ENCODE results near the gene ACTR2. TPM values are rescaled to one million over a fixed set of nuclear protein-coding genes. Genes with fewer than 3 reads are reported as not detected.
"Not testable (repeated sequence)": the region's sequence is repeated elsewhere in the genome, so short reads cannot be mapped to it uniquely, and the experiment has no call there.

ACTR2 gene
- polyA plus RNA-seq, 10 donors: 112 to 163 (median 132) TPM

GRCh38 chr2:65221275-65221674 is 6.4 kb upstream of the ACTR2 start:
- not testable (repeated sequence) for DNase-seq

GRCh38 chr2:65227020-65227455 is 593 bp upstream of the ACTR2 start:
- DNase-seq: peak in 1 of 3 donors; percentile 17

- peak; percentile 36 to 88 (median 61) for DNase-seq
These were observed 676 bp downstream of the ACTR2 start for GRCh38 chr2:65228263-65228750.

DNA sequence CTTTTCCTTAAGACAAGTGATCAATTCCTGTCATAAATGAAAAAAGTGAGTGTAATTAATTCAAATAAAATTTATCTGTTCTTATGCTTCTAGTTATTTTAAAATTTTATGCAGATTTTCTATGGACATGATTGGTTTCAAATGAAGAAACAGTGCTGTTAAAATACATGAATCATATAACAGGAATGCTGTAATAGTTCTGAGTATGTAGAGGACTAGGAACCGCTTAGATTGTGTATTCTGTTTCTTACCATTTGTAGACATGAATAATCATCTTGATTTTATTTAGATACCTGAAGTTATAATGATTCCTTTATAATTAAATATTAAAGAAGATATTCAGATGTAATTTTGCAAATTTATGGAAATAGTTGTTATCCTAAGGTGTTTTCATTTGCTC is 3.5 kb downstream of the ACTR2 start:
- peak in 1 of 3 donors; percentile 16 for DNase-seq

DNA sequence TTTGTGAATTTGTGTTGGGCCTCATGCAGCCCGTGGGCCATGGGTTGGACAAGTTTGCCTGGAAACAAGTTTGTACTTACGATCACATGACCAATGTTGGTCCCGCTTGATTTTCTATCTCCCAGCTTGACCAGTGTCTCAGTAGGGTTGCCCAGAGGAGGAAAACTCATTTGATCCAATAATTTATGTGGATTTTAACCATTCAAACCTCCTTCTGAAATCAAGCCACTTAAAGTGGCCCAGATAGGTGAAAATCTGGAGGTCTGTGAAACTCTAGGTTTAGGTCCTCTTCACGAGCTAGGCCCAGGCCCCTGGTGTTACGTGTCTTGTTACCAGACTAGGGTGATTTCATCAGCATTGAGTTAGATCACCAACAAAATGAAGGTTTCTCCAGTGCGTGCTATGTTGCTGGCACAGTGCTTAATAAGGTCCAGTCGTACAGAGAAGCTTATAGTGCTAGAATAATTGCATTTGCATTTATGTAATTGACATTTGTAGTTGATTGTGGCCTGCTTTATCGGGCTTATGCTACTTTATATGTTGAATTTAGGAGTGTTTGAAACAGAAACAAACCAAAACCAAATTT is 4.4 kb downstream of the ACTR2 start:
- DNase-seq: peak in 1 of 3 donors; percentile 41

GRCh38 chr2:65232636-65233035 is 5.0 kb downstream of the ACTR2 start:
- peak in 1 of 3 donors; percentile 75 for DNase-seq

- no peak for DNase-seq
These were observed 13.0 kb downstream of the ACTR2 start for GRCh38 chr2:65240657-65241056.

- DNase-seq: not testable (repeated sequence)
These were observed 16.8 kb downstream of the ACTR2 start for GRCh38 chr2:65244452-65244851.

DNA sequence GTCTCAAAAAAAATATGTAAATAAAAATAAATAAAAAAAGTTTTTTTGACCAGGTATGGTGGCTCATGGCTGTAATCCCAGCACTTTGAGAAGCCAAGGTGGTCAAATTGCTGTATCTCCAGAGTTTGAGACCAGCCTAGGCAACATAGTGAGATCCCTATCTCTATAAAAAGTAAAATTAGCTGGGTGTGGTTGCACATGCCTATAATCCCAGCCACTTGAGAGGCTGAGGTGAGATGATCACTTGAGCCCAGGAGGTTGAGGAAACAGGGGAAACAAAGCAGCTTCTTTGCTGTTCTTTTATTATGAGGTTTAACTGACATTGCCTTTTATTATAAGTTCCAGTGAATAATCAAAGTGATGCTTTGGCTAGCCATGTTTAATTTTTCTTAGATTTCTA is 25.0 kb downstream of the ACTR2 start:
- DNase-seq: no peak

DNA sequence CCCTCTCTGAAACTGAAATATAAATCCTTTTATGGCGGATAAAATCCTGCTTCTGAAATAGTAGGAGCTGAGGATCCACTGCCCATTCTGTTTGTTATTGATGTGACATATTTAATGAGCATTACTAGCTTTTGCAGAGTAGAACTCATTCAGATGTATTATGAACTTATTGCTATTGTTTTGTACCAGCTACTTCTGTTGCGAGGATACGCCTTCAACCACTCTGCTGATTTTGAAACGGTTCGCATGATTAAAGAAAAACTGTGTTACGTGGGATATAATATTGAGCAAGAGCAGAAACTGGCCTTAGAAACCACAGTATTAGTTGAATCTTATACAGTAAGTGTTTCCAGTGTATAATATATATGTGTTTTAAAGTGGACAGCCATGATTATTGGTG is 27.7 kb downstream of the ACTR2 start:
- no peak for DNase-seq

GRCh38 chr2:65256054-65256453 is 28.4 kb downstream of the ACTR2 start:
- DNase-seq: no peak

- not testable (repeated sequence) for DNase-seq
These were observed 30.2 kb downstream of the ACTR2 start for GRCh38 chr2:65257866-65258265.

- no peak for DNase-seq
These were observed 34.0 kb downstream of the ACTR2 start for GRCh38 chr2:65261676-65262075.

DNA sequence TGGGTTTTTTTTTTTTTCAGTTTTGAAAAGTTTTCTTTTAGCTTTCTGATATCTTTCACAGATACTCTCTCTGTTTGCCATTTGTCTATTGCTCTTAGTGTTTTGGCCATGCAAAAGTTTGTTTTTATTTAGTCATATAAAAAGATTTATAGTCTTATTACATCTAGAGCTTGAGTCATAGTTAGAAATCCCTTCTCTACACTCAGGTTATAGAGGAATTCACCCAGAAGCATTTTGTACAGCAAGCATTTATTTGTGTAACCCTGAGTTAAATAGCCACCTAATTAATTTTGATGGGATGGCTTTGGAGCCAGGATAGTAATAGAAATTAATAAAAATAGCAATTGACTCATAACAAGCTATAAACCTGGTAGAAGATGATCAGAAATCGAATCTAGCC is 35.6 kb downstream of the ACTR2 start:
- DNase-seq: no peak

DNA sequence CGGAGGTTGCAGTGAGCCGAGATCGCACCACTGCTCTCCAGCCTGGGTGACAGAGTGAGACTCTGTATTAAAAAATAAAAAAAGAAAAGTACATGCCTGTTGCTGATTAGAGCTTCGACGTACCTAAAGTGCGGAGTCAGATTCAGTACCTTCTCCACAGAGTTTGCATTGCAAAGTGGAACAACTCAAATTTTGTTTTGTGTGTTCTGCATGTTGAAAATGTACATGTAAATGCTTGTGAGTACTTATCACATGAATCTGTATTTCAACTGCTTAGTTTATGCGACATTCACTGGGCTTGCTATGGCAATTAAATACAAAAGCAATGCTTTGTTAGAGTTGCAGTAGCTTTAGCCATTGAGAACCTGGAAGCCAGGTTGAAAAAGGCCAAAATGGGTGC is 36.4 kb downstream of the ACTR2 start:
- no peak for DNase-seq

- DNase-seq: peak; percentile 78 to 90 (median 82)
These were observed 37.4 kb downstream of the ACTR2 start for GRCh38 chr2:65264821-65265670.

GRCh38 chr2:65265671-65266045 is 38.0 kb downstream of the ACTR2 start:
- DNase-seq: no peak

GRCh38 chr2:65267008-65267407 is 39.4 kb downstream of the ACTR2 start:
- no peak for DNase-seq

DNA sequence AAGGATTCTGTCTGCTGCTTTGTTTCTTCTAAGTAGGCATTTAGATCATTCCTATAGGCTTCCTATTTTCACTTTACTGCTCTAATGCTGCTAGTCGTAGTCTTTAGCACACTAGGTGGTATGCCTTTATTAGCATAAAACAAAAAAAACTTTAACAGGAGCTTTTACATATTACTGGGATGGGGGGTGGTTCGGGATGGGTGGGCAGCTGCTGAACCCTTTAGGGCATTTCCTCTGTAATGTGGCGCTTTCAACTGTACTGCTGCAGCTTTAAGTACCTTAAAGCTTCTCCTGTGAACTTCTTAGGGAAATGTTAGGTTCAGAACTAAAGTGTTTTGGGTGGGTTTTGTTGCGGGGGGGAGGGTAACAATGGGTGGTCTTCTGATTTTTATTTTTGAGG is 41.3 kb downstream of the ACTR2 start:
- DNase-seq: no peak

DNA sequence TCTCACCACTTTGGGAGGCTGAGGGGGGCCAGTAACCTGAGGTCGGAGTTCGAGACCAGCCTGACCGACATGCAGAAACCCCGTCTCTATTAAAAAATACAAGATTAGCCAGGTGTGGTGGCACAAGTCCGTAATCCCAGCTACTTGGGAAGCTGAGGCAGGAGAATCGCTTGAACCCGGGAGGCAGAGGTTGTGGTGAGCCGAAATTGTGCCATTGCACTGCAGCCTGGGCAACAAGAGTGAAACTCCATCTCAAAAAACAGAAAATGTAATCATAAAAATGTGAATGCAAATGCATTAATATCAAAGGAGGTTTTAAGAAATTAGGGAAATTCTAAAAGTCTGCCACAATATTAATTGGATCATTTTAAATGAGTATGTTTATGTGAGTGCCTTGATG is 45.7 kb downstream of the ACTR2 start:
- DNase-seq: no peak

- DNase-seq: no peak
These were observed 47.7 kb downstream of the ACTR2 start for GRCh38 chr2:65275141-65275915.

DNA sequence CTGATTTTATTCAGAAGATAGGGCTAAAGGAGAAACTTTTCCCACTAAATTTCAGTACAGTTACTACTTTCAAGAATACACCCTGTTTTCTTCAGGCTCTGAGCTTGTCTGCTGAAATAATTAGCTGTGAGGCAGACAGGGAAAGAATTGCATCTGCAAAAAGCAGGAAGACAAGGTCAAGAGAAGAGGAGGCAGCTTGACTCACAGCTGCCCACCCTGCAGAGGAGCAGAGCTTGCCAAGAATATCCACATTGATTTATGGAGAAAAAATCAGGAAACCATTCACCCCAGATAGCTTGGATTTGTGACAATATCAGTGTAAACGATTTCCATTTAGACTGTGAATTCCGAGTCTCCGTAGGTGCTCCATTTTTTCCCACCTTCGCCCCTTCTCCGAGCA is 49.0 kb downstream of the ACTR2 start:
- peak in 2 of 3 donors; percentile 30 to 68 for DNase-seq
